ENCODE measurements around the gene EPHX1.
"Not testable (repeated sequence)": the region's sequence is repeated elsewhere in the genome, so short reads cannot be mapped to it uniquely, and the experiment has no call there.

The EPHX1 gene

GRCh38 chr1:225827076-225827475 lies 17.2 kb downstream of the EPHX1 start:
- Histone ChIP-seq H3K27me3 (ENCODE audit: insufficient read depth, low read length) (no peaks in the 10 kb centered on the region), H3K4me1 (ENCODE audit: insufficient read depth, low read length) (no peaks in the 10 kb centered on the region), H3K4me3 (ENCODE audit: low read length) (no peak overlapping the region), H3K9me3 (ENCODE audit: low read length) (no peaks in the 10 kb centered on the region), H2AFZ (ENCODE audit: low read depth, low read length) (no peak overlapping the region), H3K36me3 (ENCODE audit: insufficient read depth, low read length) (peaks cover 7% of the 10 kb centered on the region)

GRCh38 chr1:225828706-225829345 lies 18.9 kb downstream of the EPHX1 start:
- no peaks in the 10 kb centered on the region for H3K4me1 ChIP-seq (ENCODE audit: insufficient read depth, low read length)
- H3K9me3 ChIP-seq (ENCODE audit: low read length): peaks cover 2% of the 10 kb centered on the region
- peaks cover 15% of the 10 kb centered on the region for H3K36me3 ChIP-seq (ENCODE audit: insufficient read depth, low read length)

DNA sequence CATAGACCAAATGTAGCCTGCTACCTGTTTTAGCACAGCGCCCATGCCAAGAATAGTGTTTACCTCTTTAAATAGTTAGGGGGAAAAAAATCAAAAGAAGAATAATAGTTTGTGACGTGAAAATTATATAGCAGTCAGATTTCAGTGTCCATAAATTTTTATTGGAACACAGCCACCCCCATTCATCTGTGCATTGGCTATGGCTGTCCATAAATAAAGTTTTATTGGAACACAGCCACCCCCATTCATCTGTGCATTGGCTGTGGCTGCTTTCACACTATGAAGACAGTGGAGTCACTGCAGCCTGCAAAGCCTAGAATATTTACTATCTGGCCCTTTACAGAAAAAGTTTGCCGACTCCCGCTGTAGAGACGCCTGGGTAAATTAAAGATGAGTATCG lies 20.9 kb downstream of the EPHX1 start:
- H3K4me3 ChIP-seq (ENCODE audit: low read length): no peak overlapping the region
- H3K36me3 ChIP-seq (ENCODE audit: insufficient read depth, low read length): peaks cover 18% of the 10 kb centered on the region
- no peak overlapping the region for H2AFZ ChIP-seq (ENCODE audit: low read depth, low read length)
- no peaks in the 10 kb centered on the region for H3K27me3 ChIP-seq (ENCODE audit: insufficient read depth, low read length)
- peaks cover 2% of the 10 kb centered on the region for H3K9me3 ChIP-seq (ENCODE audit: low read length)
- no peaks in the 10 kb centered on the region for H3K4me1 ChIP-seq (ENCODE audit: insufficient read depth, low read length)

More at GRCh38 chr1:225828706-225829345, 18.9 kb downstream of the EPHX1 start:
- Histone ChIP-seq H3K4me3 (ENCODE audit: low read length) (no peak overlapping the region), H2AFZ (ENCODE audit: low read depth, low read length) (no peak overlapping the region), H3K27me3 (ENCODE audit: insufficient read depth, low read length) (no peaks in the 10 kb centered on the region)

DNA sequence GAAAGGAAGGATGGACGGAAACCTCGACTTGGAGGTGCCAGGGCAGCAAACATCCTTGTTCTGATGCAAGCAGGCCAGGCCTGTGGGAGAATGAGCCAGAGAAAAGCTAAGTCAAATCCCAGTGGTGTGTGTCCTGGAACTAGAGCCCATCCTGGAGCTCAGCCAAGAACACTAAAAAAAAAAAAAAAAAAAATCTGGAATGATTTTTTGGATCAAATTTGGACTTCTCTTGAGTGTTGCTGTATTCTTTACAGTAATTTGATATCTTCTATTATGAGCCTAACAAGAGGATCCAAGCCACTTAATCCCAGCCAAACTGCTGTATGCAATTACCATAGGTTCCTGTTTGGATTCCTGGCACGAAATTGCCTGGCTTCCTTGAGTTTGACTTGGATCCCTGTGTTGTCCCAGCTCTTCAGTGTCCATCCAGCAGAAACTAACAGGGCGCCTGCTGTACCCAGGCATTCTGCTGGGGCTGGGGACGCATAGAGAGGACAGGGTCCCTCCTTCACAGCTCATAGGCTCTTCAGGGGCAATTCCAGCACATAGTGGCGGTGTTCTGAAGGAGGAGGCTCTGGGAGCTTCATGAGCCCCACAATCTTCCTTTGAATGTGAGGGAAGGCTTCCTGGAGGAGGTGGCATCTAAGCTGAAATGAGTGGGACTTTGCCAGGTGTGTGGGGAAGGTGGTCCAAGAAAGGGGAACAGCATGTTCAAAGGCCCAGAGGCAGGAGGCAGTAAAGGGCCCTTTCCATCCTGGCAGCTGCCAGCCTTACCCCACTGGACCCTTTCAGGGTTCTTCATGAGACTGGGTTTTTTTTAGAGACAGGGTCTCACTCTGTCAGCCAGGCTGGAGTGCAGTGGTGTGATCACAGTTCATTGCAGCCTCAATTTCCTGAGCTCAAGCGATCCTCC lies 24.7 kb downstream of the EPHX1 start:
- no peaks in the 10 kb centered on the region for H3K4me1 ChIP-seq (ENCODE audit: insufficient read depth, low read length)
- H3K4me3 ChIP-seq (ENCODE audit: low read length): no peak overlapping the region
- H3K36me3 ChIP-seq (ENCODE audit: insufficient read depth, low read length): peaks cover 29% of the 10 kb centered on the region
- H2AFZ ChIP-seq (ENCODE audit: low read depth, low read length): no peak overlapping the region
- H3K27me3 ChIP-seq (ENCODE audit: insufficient read depth, low read length): no peaks in the 10 kb centered on the region
- H3K9me3 ChIP-seq (ENCODE audit: low read length): peaks cover 2% of the 10 kb centered on the region

- Histone ChIP-seq H3K36me3 (ENCODE audit: insufficient read depth, low read length) (peaks cover 34% of the 10 kb centered on the region), H3K9me3 (ENCODE audit: low read length) (peaks cover 2% of the 10 kb centered on the region), H2AFZ (ENCODE audit: low read depth, low read length) (no peak overlapping the region), H3K4me1 (ENCODE audit: insufficient read depth, low read length) (no peaks in the 10 kb centered on the region), H3K27me3 (ENCODE audit: insufficient read depth, low read length) (no peaks in the 10 kb centered on the region), H3K4me3 (ENCODE audit: low read length) (no peak overlapping the region)
Observed at GRCh38 chr1:225835856-225836255, 25.9 kb downstream of the EPHX1 start.

GRCh38 chr1:225836296-225836695 lies 26.4 kb downstream of the EPHX1 start:
- not testable (repeated sequence) for H2AFZ ChIP-seq (ENCODE audit: low read depth, low read length); H3K9me3 ChIP-seq (ENCODE audit: low read length); H3K4me1 ChIP-seq (ENCODE audit: insufficient read depth, low read length); H3K27me3 ChIP-seq (ENCODE audit: insufficient read depth, low read length); H3K4me3 ChIP-seq (ENCODE audit: low read length)
- peaks cover 34% of the 10 kb centered on the region for H3K36me3 ChIP-seq (ENCODE audit: insufficient read depth, low read length)

DNA sequence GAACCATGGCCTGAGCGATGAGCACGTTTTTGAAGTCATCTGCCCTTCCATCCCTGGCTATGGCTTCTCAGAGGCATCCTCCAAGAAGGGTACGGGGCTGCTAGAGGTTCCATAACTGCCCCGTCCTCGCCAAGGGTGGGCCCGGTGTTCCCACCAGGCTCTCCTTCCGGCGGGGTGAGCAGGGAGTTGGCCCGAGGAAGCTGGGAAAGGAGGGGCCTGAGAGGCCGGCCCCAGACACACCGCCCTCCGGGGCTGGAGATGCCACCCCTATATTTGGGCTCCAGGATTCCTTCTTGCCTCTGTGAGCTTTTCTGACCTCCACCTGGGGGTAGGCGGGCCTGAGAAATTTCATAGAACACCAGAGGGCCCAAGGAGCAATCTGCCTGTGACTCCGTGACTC lies 28.9 kb downstream of the EPHX1 start:
- Histone ChIP-seq H3K27me3 (ENCODE audit: insufficient read depth, low read length) (no peaks in the 10 kb centered on the region), H3K4me3 (ENCODE audit: low read length) (no peak overlapping the region), H3K9me3 (ENCODE audit: low read length) (no peaks in the 10 kb centered on the region), H3K36me3 (ENCODE audit: insufficient read depth, low read length) (peaks cover 19% of the 10 kb centered on the region), H2AFZ (ENCODE audit: low read depth, low read length) (no peak overlapping the region), H3K4me1 (ENCODE audit: insufficient read depth, low read length) (no peaks in the 10 kb centered on the region)

DNA sequence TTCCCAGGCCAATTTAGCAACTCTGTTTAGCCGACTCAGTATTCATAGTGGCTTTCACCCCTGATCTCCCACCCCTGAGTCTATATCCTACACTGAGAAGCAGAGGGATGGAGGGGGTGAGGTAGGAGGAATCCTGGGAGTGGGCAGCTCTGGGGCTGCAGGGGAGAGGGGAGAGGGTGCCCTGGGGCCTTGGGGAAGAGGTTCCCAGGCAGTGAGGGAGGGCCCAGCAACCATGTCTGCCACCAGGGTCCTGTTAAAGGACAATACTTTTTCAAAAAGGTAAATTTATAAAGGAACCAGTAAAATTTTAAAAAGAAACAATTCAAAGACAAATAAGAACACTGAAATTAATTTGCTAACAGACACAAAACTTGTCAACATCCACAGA lies 30.3 kb downstream of the EPHX1 start:
- no peak overlapping the region for H3K4me3 ChIP-seq (ENCODE audit: low read length)
- H3K4me1 ChIP-seq (ENCODE audit: insufficient read depth, low read length): no peaks in the 10 kb centered on the region
- H3K9me3 ChIP-seq (ENCODE audit: low read length): no peaks in the 10 kb centered on the region
- no peak overlapping the region for H2AFZ ChIP-seq (ENCODE audit: low read depth, low read length)
- peaks cover 27% of the 10 kb centered on the region for H3K36me3 ChIP-seq (ENCODE audit: insufficient read depth, low read length)
- H3K27me3 ChIP-seq (ENCODE audit: insufficient read depth, low read length): no peaks in the 10 kb centered on the region

DNA sequence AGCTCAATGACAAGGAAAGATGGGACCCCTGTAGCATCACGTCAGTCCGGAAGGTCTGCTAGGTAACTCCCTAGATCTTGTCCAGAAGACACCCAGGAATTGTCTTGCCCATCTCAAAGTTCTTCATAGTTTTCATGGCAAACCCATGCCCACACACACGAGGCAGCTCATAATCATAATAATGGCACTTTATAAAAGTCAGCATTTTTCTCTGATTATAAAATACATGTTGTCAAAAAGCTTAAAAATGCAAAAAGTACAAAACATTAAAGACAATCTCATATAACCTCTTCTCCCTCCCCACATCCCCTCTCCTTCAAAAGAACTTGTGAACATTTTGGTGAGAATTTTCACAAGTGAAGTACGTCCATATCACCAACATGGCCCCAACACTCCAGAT lies 30.8 kb downstream of the EPHX1 start:
- H3K4me3 ChIP-seq (ENCODE audit: low read length): no peak overlapping the region
- H3K36me3 ChIP-seq (ENCODE audit: insufficient read depth, low read length): peaks cover 27% of the 10 kb centered on the region
- H2AFZ ChIP-seq (ENCODE audit: low read depth, low read length): no peak overlapping the region
- no peaks in the 10 kb centered on the region for H3K27me3 ChIP-seq (ENCODE audit: insufficient read depth, low read length)
- no peaks in the 10 kb centered on the region for H3K9me3 ChIP-seq (ENCODE audit: low read length)
- no peaks in the 10 kb centered on the region for H3K4me1 ChIP-seq (ENCODE audit: insufficient read depth, low read length)

DNA sequence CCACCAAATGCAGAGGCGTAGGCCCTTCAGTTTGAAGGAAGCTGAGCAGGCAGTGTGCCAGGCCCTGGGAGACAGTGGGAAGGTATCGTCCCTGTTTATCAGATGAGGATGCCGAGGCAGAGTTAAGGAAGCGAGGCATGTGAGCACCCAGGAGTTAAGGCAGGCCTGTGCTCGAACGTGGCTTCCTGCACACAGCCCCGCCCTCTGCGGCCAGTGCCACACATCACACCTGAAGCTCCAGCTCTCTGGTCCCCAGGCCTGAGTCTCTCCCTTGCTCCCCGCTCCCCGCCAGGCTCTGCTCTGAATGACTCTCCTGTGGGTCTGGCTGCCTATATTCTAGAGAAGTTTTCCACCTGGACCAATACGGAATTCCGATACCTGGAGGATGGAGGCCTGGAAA lies 32.1 kb downstream of the EPHX1 start:
- H3K4me3 ChIP-seq (ENCODE audit: low read length): no peak overlapping the region
- H3K27me3 ChIP-seq (ENCODE audit: insufficient read depth, low read length): no peaks in the 10 kb centered on the region
- no peaks in the 10 kb centered on the region for H3K9me3 ChIP-seq (ENCODE audit: low read length)
- H3K4me1 ChIP-seq (ENCODE audit: insufficient read depth, low read length): no peaks in the 10 kb centered on the region
- no peak overlapping the region for H2AFZ ChIP-seq (ENCODE audit: low read depth, low read length)
- H3K36me3 ChIP-seq (ENCODE audit: insufficient read depth, low read length): peaks cover 32% of the 10 kb centered on the region

DNA sequence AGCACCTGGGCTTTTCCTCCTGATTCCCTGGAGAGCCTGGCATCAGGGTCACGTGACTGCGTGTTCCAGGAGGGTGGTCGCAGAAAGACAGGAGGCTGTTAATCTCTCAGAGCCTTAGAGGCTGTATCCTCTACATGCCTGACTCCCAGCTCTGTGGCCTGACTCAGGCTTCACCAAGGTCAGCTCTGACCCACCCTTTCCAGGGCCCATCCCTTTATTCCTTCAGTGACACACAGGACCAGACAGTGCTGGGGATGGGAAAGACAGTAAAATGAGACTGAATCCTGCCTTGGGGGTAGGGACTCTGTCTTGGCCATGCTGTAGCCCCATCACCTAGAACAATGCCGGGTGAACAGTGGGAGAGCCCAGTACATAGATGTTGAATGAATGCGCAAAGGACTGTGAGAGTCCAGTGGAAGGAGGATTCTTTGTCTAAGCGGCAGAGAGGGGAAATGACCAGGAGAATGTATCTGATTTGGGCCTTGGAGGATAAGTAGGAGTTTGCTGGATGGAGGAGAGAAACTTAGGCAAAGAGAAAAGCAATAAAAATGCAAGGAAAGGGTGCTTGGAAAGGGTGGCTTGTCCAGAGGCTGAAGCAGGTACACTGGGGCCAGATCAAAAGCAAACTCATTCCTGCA lies 33.0 kb downstream of the EPHX1 start:
- no peak overlapping the region for H3K4me3 ChIP-seq (ENCODE audit: low read length)
- no peaks in the 10 kb centered on the region for H3K4me1 ChIP-seq (ENCODE audit: insufficient read depth, low read length)
- no peaks in the 10 kb centered on the region for H3K27me3 ChIP-seq (ENCODE audit: insufficient read depth, low read length)
- H3K36me3 ChIP-seq (ENCODE audit: insufficient read depth, low read length): peaks cover 35% of the 10 kb centered on the region
- no peak overlapping the region for H2AFZ ChIP-seq (ENCODE audit: low read depth, low read length)
- H3K9me3 ChIP-seq (ENCODE audit: low read length): no peaks in the 10 kb centered on the region

DNA sequence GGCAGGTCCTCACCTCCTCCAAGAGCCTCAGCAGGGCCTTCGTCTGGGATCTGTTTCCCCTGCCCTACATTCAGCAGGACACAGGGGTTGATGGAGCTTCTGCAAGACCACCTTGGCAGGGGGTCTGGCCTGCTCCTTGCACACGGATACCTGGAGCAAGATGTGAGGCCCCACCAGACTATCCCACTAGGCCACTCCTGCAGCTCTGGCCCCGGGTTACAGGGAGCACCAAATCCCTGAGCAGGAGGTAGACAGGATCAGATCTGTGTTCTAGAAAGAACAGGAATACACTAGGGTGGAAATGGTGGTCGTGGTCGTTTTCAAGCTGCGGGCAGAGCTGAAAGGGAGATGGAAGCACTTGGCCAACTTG lies 33.5 kb downstream of the EPHX1 start:
- H3K9me3 ChIP-seq (ENCODE audit: low read length): no peaks in the 10 kb centered on the region
- H3K27me3 ChIP-seq (ENCODE audit: insufficient read depth, low read length): no peaks in the 10 kb centered on the region
- H2AFZ ChIP-seq (ENCODE audit: low read depth, low read length): no peak overlapping the region
- H3K36me3 ChIP-seq (ENCODE audit: insufficient read depth, low read length): peaks cover 37% of the 10 kb centered on the region
- no peaks in the 10 kb centered on the region for H3K4me1 ChIP-seq (ENCODE audit: insufficient read depth, low read length)
- no peak overlapping the region for H3K4me3 ChIP-seq (ENCODE audit: low read length)

Measured in neuron (in vitro differentiated cells).